ENCODE data around the gene PSMD5. TPM values are rescaled to one million over a fixed set of nuclear protein-coding genes. Genes with fewer than 3 reads are reported as not detected.

PSMD5 gene
- polyA plus RNA-seq, 1 donor (not counting 4 experiments of a cell fraction or from before 2014, with no cell fraction given), result 55.2 TPM

GRCh38 chr9:120801441-120801840, 41.3 kb downstream of the PSMD5 start:
- H3K9me3 ChIP-seq (ENCODE audit: control insufficient read depth, low read depth, low read length), result no peaks in the 10 kb centered on the region
- dilution Hi-C loops (cut with MboI; ENCODE audit: extremely low pct_ligation_motif_present, low sequenced_read_pairs), result no loop called here
- no peak overlapping the region for H3K9ac ChIP-seq (ENCODE audit: control insufficient read depth, extremely low read depth, insufficient read depth, low read length)
- no peak overlapping the region for H3K4me3 ChIP-seq (ENCODE audit: control insufficient read depth in 2 of 3, extremely low read depth in 1 of 3, insufficient read depth in 2 of 3, low read depth in 1 of 3, low read length in 3 of 3)
- no peaks in the 10 kb centered on the region for H3K36me3 ChIP-seq (ENCODE audit: control insufficient read depth in 2 of 2, extremely low read depth in 1 of 2, insufficient read depth in 2 of 2, low read length in 2 of 2)
- TF ChIP-seq EZH2 (IDR thresholded peaks at IDR 0.05; ENCODE audit: low read length) (no peak), CTCF (optimal IDR thresholded peaks at IDR 0.05 in 1 of 3, IDR thresholded peaks at IDR 0.05 in 1 of 3, conservative IDR thresholded peaks at IDR 0.05 in 1 of 3; ENCODE audit: extremely low read depth in 1 of 3, insufficient read depth in 2 of 3, low read length in 3 of 3) (no peak)
- DNase-seq (ENCODE audit: low read depth, low spot score) (no peak), FAIRE-seq (no peak)
- H3K4me1 ChIP-seq (ENCODE audit: control insufficient read depth, extremely low read depth, insufficient read depth, low read length), result no peaks in the 10 kb centered on the region
- H3K4me2 ChIP-seq (ENCODE audit: control insufficient read depth, extremely low read depth, insufficient read depth, low read depth, low read length), result no peak overlapping the region
- no peaks in the 10 kb centered on the region for H3K9me1 ChIP-seq (ENCODE audit: control insufficient read depth, extremely low read depth, insufficient read depth, low read length)
- no peaks in the 10 kb centered on the region for H3K27me3 ChIP-seq (ENCODE audit: control insufficient read depth, extremely low read depth, insufficient read depth, low read length)
- H2AFZ ChIP-seq (ENCODE audit: control insufficient read depth, low read length), result no peak overlapping the region
- no peak overlapping the region for H3K27ac ChIP-seq (ENCODE audit: control insufficient read depth, insufficient read depth, low read length)
- H4K20me1 ChIP-seq (ENCODE audit: control insufficient read depth, extremely low read depth, insufficient read depth, low read length), result no peaks in the 10 kb centered on the region
- H3K79me2 ChIP-seq (ENCODE audit: control insufficient read depth, insufficient read depth, low read length), result no peaks in the 10 kb centered on the region

- Histone ChIP-seq H3K4me3 (ENCODE audit: control insufficient read depth in 2 of 3, extremely low read depth in 1 of 3, insufficient read depth in 2 of 3, low read depth in 1 of 3, low read length in 3 of 3) (peak within 1 kb of the TSS; percentile 83 to 98 (median 97)), H3K9me3 (ENCODE audit: control insufficient read depth, low read depth, low read length) (no peaks in the 10 kb centered on the region), H3K79me2 (ENCODE audit: control insufficient read depth, insufficient read depth, low read length) (peaks cover 57% of the 10 kb centered on the region), H2AFZ (ENCODE audit: control insufficient read depth, low read length) (peak within 1 kb of the TSS; percentile 98), H3K9me1 (ENCODE audit: control insufficient read depth, extremely low read depth, insufficient read depth, low read length) (no peaks in the 10 kb centered on the region), H3K27ac (ENCODE audit: control insufficient read depth, insufficient read depth, low read length) (peak within 1 kb of the TSS; percentile 93), H3K4me2 (ENCODE audit: control insufficient read depth, extremely low read depth, insufficient read depth, low read depth, low read length) (peak within 1 kb of the TSS; percentile 86), H3K9ac (ENCODE audit: control insufficient read depth, extremely low read depth, insufficient read depth, low read length) (peak within 1 kb of the TSS; percentile 94), H3K27me3 (ENCODE audit: control insufficient read depth, extremely low read depth, insufficient read depth, low read length) (no peaks in the 10 kb centered on the region), H3K4me1 (ENCODE audit: control insufficient read depth, extremely low read depth, insufficient read depth, low read length) (peaks cover 13% of the 10 kb centered on the region), H3K36me3 (ENCODE audit: control insufficient read depth in 2 of 2, extremely low read depth in 1 of 2, insufficient read depth in 2 of 2, low read length in 2 of 2) (peaks cover 5 to 6% of the 10 kb centered on the region in 2 experiments), H4K20me1 (ENCODE audit: control insufficient read depth, extremely low read depth, insufficient read depth, low read length) (no peaks in the 10 kb centered on the region)
- no peak for FAIRE-seq
- TF ChIP-seq CTCF (optimal IDR thresholded peaks at IDR 0.05 in 1 of 3, IDR thresholded peaks at IDR 0.05 in 1 of 3, conservative IDR thresholded peaks at IDR 0.05 in 1 of 3; ENCODE audit: extremely low read depth in 1 of 3, insufficient read depth in 2 of 3, low read length in 3 of 3) (no peak), EZH2 (IDR thresholded peaks at IDR 0.05; ENCODE audit: low read length) (no peak)
- dilution Hi-C loops (cut with MboI; ENCODE audit: extremely low pct_ligation_motif_present, low sequenced_read_pairs), result no loop called here
- peak; percentile 38 for DNase-seq (ENCODE audit: low read depth, low spot score)
Observed at GRCh38 chr9:120792898-120793765, 49.6 kb downstream of the PSMD5 start, which contains the start of gene FBXW2. TSS of gene FBXW2 (minus strand) at chr9:120793416. CDS start at chr9:120788258, 5,158 bp downstream.
